Astrocyte of the spinal cord (primary cell): ENCODE results near the gene CFAP119.

Source experiments
- DNase-seq: peaks from one replicate; pipeline ENCODE4 v3.0.0; 2011; ENCODE audit warnings: low read depth, low spot score
- H3K4me3 ChIP-seq: 2 replicates; pipeline ENCODE4 v1.5.1; 2011; ENCODE audit warnings: low read depth, mild to moderate bottlenecking, low read length, moderate library complexity
- in situ Hi-C: cut with HindIII; loops from 2 replicates; pipeline ENCODE4 v1.10.0; 2017; ENCODE audit warnings: low sequenced_read_pairs
- TF ChIP-seq, protein P1 (sequence below): IDR thresholded peaks from 2 replicates; pipeline ENCODE4 v1.5.1; 2012; ENCODE audit warnings: low read depth, mild to moderate bottlenecking, low read length, inconsistent platforms

The CFAP119 gene

DNA sequence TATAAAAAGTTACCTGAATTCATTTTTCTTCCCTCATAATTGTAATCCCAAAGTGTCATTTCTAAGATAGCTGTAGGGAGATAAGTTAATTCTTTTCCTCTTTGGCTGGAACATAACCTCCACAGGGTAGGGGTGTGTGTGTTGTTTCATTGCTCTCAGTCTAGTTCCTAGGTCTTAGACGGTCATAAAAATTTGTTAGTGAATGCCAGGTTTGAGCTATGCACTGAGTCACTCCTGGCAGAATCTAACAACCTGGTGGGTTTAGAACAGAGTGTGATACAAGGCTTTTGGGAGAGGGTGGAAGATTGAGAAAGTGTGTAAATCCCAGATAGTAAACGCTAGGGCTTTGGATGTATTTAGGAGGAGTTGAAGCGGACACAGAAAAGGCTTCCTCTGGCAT is 14.5 kb downstream of the CFAP119 start:
- TF ChIP-seq, protein P1, sequence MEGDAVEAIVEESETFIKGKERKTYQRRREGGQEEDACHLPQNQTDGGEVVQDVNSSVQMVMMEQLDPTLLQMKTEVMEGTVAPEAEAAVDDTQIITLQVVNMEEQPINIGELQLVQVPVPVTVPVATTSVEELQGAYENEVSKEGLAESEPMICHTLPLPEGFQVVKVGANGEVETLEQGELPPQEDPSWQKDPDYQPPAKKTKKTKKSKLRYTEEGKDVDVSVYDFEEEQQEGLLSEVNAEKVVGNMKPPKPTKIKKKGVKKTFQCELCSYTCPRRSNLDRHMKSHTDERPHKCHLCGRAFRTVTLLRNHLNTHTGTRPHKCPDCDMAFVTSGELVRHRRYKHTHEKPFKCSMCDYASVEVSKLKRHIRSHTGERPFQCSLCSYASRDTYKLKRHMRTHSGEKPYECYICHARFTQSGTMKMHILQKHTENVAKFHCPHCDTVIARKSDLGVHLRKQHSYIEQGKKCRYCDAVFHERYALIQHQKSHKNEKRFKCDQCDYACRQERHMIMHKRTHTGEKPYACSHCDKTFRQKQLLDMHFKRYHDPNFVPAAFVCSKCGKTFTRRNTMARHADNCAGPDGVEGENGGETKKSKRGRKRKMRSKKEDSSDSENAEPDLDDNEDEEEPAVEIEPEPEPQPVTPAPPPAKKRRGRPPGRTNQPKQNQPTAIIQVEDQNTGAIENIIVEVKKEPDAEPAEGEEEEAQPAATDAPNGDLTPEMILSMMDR = no peak
- DNase-seq = peak; percentile 28
- in situ Hi-C loops = no loop called here
- no peak overlapping the region for H3K4me3 ChIP-seq

DNA sequence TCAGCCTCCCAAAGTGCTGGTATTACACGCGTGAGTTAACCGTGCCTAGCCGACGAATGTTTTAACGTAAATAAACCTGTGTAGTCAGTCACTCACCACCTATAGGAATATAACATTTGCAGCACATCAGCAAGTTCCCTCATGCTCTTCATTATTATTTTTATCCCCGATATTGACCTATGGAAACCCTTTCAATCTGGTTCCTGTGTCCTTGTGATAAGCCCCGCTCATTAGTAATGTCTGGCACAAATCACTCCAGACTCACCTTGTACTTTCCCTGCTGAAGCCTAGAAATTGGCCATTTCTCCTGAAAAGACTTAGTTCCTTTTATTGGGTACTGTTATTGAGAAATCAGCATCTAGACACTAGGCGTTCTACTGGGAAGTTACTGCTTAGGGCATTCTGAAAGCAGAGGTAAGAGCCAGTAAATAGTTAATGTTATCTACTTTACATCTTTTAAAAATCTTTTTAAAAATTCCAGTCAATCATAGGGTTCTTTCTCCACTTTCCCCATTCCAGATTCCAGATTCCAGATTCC is 15.2 kb downstream of the CFAP119 start:
- DNase-seq = no peak
- TF ChIP-seq, protein P1 = no peak
- in situ Hi-C loops = no loop called here
- H3K4me3 ChIP-seq = no peak overlapping the region

DNA sequence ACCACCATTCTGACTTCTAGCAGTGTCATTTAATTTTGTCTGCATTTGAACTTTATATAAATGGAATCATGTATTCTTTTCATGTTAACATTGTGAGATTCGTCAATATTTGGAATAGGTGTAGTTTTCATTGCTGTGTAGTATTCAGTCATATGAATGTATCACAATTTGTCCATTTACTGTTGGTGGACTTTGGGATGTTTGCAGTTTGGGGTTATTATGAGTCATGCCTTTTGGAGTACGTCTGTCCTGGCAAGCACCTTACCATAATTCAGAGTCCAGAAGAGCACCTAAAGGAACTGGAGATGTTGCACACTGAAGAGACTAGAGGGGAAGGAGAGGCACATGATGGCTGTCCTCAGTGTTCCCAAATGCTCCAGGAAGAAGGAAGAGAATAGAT is 16.8 kb downstream of the CFAP119 start:
- no peak for DNase-seq
- TF ChIP-seq, protein P1 = no peak
- no peak overlapping the region for H3K4me3 ChIP-seq
- in situ Hi-C loops = no loop called here

DNA sequence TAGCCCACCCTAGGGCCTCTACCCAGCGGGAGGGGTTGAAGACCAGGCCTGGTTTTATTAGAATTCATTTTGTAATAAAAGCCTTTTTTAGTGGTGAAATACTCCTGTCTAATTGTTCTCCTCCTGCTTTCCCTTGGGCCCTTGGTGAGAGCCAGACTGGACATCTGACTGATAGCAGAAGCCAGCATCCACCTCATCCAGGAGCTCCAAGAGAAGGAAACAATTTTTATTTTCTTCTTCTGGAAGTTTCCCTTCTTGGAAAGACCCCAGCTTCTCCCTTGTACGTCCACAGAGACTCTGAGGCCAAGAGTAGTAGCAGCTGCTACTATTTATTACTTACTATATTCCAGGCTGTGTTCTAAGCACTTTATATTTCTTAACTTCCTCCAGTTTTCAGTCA is 17.7 kb downstream of the CFAP119 start:
- TF ChIP-seq, protein P1 = no peak
- in situ Hi-C loops = no loop called here
- H3K4me3 ChIP-seq = no peak overlapping the region
- no peak for DNase-seq

DNA sequence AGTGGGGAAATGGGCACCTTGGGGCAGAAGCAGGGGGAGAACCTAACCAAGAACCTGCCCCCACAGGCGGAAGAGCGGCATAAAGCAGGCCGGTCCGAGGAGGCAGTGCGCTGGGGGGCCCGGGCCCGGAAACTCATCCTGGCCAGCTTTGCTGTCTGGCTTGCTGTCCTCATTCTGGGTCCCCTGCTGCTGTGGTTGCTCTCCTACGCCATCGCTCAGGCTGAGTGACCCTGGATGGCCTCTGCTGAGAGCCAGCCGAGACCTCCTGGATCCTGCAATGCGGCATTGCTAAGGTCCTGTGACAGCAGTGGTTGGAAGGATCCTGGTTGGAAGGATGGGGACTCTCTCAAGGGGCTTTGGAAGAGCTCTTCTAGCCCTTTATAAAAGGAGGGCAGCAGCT is 18.1 kb downstream of the CFAP119 start:
- TF ChIP-seq, protein P1 = no peak
- in situ Hi-C loops = no loop called here
- H3K4me3 ChIP-seq = no peak overlapping the region
- DNase-seq = no peak

DNA sequence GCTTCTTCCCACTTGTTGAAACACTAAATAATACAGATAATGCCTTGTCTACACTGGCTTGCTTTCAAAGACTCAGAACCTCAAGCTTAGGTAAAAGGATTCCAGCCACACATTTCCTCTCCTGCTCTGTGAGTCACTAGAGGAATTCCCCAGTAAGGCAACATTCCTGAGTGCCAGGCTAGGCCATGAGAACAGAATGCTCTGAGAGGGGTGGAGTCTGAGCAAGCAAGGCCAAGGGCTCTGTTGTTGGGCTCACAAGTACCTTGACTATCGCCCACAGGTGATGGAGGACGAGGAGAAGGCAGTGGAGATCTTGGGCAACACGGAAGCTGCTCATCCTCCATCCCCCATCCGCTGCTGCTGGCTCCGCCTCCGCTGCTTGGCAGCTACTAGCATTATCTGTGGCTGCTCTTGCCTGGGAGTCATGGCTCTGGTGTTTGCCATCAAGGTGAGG is 20.4 kb downstream of the CFAP119 start:
- TF ChIP-seq, protein P1 = no peak
- in situ Hi-C loops = no loop called here
- no peak overlapping the region for H3K4me3 ChIP-seq
- DNase-seq = peak; percentile 84
